ENCODE measurements around the gene SLC1A3.

The SLC1A3 gene

GRCh38 chr5:36599986-36600779 lies 6.2 kb upstream of the SLC1A3 start:
- no peak for DNase-seq (ENCODE audit: low read depth, low spot score)

GRCh38 chr5:36600917-36601527 lies 5.4 kb upstream of the SLC1A3 start:
- no peak for DNase-seq (ENCODE audit: low read depth, low spot score)

GRCh38 chr5:36602704-36603321 lies 3.6 kb upstream of the SLC1A3 start:
- DNase-seq (ENCODE audit: low read depth, low spot score) = peak; percentile 67

- DNase-seq (ENCODE audit: low read depth, low spot score) = no peak
These were observed 1.2 kb upstream of the SLC1A3 start for GRCh38 chr5:36605241-36605640.

- DNase-seq (ENCODE audit: low read depth, low spot score) = no peak
These were observed 374 bp upstream of the SLC1A3 start for GRCh38 chr5:36606036-36606427.

GRCh38 chr5:36607114-36607571 lies 737 bp downstream of the SLC1A3 start:
- DNase-seq (ENCODE audit: low read depth, low spot score) = peak; percentile 68

- DNase-seq (ENCODE audit: low read depth, low spot score) = peak; percentile 61
These were observed 1.7 kb downstream of the SLC1A3 start for GRCh38 chr5:36607838-36608783.

- DNase-seq (ENCODE audit: low read depth, low spot score) = no peak
These were observed 4.2 kb downstream of the SLC1A3 start for GRCh38 chr5:36610621-36611020.

GRCh38 chr5:36611520-36612274 lies 5.3 kb downstream of the SLC1A3 start:
- DNase-seq (ENCODE audit: low read depth, low spot score) = no peak

GRCh38 chr5:36613241-36613640 lies 6.8 kb downstream of the SLC1A3 start:
- peak; percentile 77 for DNase-seq (ENCODE audit: low read depth, low spot score)

GRCh38 chr5:36613771-36614656 lies 7.6 kb downstream of the SLC1A3 start:
- DNase-seq (ENCODE audit: low read depth, low spot score) = no peak

GRCh38 chr5:36614657-36615308 lies 8.4 kb downstream of the SLC1A3 start:
- no peak for DNase-seq (ENCODE audit: low read depth, low spot score)

GRCh38 chr5:36619012-36619635 lies 12.7 kb downstream of the SLC1A3 start:
- peak; percentile 91 for DNase-seq (ENCODE audit: low read depth, low spot score)

GRCh38 chr5:36621985-36622384 lies 15.6 kb downstream of the SLC1A3 start:
- DNase-seq (ENCODE audit: low read depth, low spot score) = no peak

GRCh38 chr5:36623832-36624231 lies 17.4 kb downstream of the SLC1A3 start:
- DNase-seq (ENCODE audit: low read depth, low spot score) = no peak

GRCh38 chr5:36624277-36624676 lies 17.9 kb downstream of the SLC1A3 start:
- DNase-seq (ENCODE audit: low read depth, low spot score) = no peak

- DNase-seq (ENCODE audit: low read depth, low spot score) = no peak
These were observed 22.3 kb downstream of the SLC1A3 start for GRCh38 chr5:36628695-36629094.

GRCh38 chr5:36629729-36630128 lies 23.3 kb downstream of the SLC1A3 start:
- no peak for DNase-seq (ENCODE audit: low read depth, low spot score)

Measured in ELF-1 (cell line).